GM12878 (cell line): Measurements from ENCODE around the gene MPP2.

Source experiments
- ATF3 ChIP-seq: IDR thresholded peaks from 2 replicates; pipeline ENCODE4 v1.6.1; 2011; ENCODE audit warnings: low read depth, mild to moderate bottlenecking, low read length, moderate library complexity, borderline replicate concordance; ENCODE audit errors: extremely low read depth
- ATF7 ChIP-seq: fragments of 450-650 bp; IDR thresholded peaks from 2 replicates; pipeline ENCODE4 v1.6.1; 2016; ENCODE audit warnings: low read depth, mild to moderate bottlenecking
- CEBPB ChIP-seq, 2 experiments: fragments of 150-350 bp in 1 of 2; IDR thresholded peaks; 2 replicates each; pipeline ENCODE4 v1.6.1; 2012 to 2014; ENCODE audit warnings: low read depth in 2 of 2, low read length in 2 of 2, borderline replicate concordance in 1 of 2, inconsistent platforms in 1 of 2
- CTCF ChIP-seq, 3 experiments: IDR thresholded peaks in 2 of 3; conservative IDR thresholded peaks in 1 of 3; 2 replicates each; pipeline ENCODE4 v1.5.1; 2011; ENCODE audit warnings: low read depth in 3 of 3, low read length in 3 of 3, mild to moderate bottlenecking in 3 of 3, control low read depth in 2 of 3, moderate library complexity in 2 of 3, inconsistent platforms in 1 of 3, mixed read lengths in 1 of 3; ENCODE audit not compliant: control insufficient read depth in 2 of 3, insufficient read depth in 1 of 3; ENCODE audit errors: extremely low read depth in 1 of 3
- EP300 ChIP-seq, 2 experiments: fragments of 150-350 bp in 1 of 2; IDR thresholded peaks; 2 replicates each; pipeline ENCODE4 v1.6.1; 2011 to 2012; ENCODE audit warnings: low read depth in 2 of 2, low read length in 2 of 2, borderline replicate concordance in 1 of 2, improper control_type of control experiment in 1 of 2, inconsistent platforms in 1 of 2; ENCODE audit not compliant: control insufficient read depth in 1 of 2
- IRF5 ChIP-seq: fragments of 450-650 bp; IDR thresholded peaks from 2 replicates; pipeline ENCODE4 v1.6.1; 2017; ENCODE audit warnings: borderline replicate concordance
- JUND ChIP-seq: IDR thresholded peaks from 2 replicates; pipeline ENCODE4 v1.6.1; 2012; ENCODE audit warnings: low read depth, mild to moderate bottlenecking, low read length, improper control_type of control experiment, moderate library complexity
- NKRF ChIP-seq: fragments of 450-650 bp; conservative IDR thresholded peaks from 2 replicates; pipeline ENCODE4 v1.6.1; 2017; ENCODE audit warnings: mild to moderate bottlenecking, moderate library complexity
- POLR2A ChIP-seq: IDR thresholded peaks from 2 replicates; pipeline ENCODE4 v1.6.1; 2011; ENCODE audit warnings: low read depth, mild to moderate bottlenecking, low read length
- REST ChIP-seq: IDR thresholded peaks from 2 replicates; pipeline ENCODE4 v1.6.1; 2012; ENCODE audit warnings: mild to moderate bottlenecking, low read depth, low read length
- SPI1 ChIP-seq: IDR thresholded peaks from 2 replicates; pipeline ENCODE4 v1.6.1; 2011; ENCODE audit warnings: low read depth, mild to moderate bottlenecking, low read length, moderate library complexity, borderline replicate concordance; ENCODE audit not compliant: insufficient read depth
- SREBF1 ChIP-seq: IDR thresholded peaks from 2 replicates; pipeline ENCODE4 v1.6.1; 2012; ENCODE audit warnings: mild to moderate bottlenecking, low read length
- TAF1 ChIP-seq: IDR thresholded peaks from 2 replicates; pipeline ENCODE4 v1.6.1; 2011; ENCODE audit warnings: mild to moderate bottlenecking, low read depth, low read length, borderline replicate concordance
- YY1 ChIP-seq: IDR thresholded peaks from 2 replicates; pipeline ENCODE4 v1.6.1; 2011; ENCODE audit warnings: low read depth, mild to moderate bottlenecking, low read length

- no peak for TF ChIP-seq TAF1
- no peak for TF ChIP-seq NKRF
- TF ChIP-seq CTCF (IDR thresholded peaks at IDR 0.05 in 2 of 3, conservative IDR thresholded peaks at IDR 0.05 in 1 of 3; ENCODE audit: control insufficient read depth in 2 of 3, extremely low read depth in 1 of 3, insufficient read depth in 1 of 3, low read depth in 3 of 3, low read length in 3 of 3): no peak
- no peak for TF ChIP-seq ATF3
- no peak for TF ChIP-seq POLR2A
- TF ChIP-seq REST: no peak
- no peak for TF ChIP-seq JUND
- no peak for TF ChIP-seq SPI1
- no peak for TF ChIP-seq CEBPB (IDR thresholded peaks at IDR 0.05; ENCODE audit: borderline replicate concordance in 1 of 2, low read depth in 2 of 2, low read length in 2 of 2)
- no peak for TF ChIP-seq SREBF1
- no peak for TF ChIP-seq EP300 (IDR thresholded peaks at IDR 0.05; ENCODE audit: borderline replicate concordance in 1 of 2, control insufficient read depth in 1 of 2, low read depth in 2 of 2, low read length in 2 of 2)
- TF ChIP-seq IRF5: no peak
- no peak for TF ChIP-seq YY1
- no peak for TF ChIP-seq ATF7
Observed at GRCh38 chr17:43832168-43832975, 75.0 kb downstream of the MPP2 start.
